Astrocyte of the spinal cord (primary cell): ENCODE results near the gene COL6A1.

Experiments used
- DNase-seq: peaks from one replicate; pipeline ENCODE4 v3.0.0; 2011; ENCODE audit warnings: low read depth, low spot score
- H3K4me3 ChIP-seq: 2 replicates; pipeline ENCODE4 v1.5.1; 2011; ENCODE audit warnings: low read depth, mild to moderate bottlenecking, low read length, moderate library complexity
- CTCF ChIP-seq: IDR thresholded peaks from 2 replicates; pipeline ENCODE4 v1.5.1; 2012; ENCODE audit warnings: low read depth, mild to moderate bottlenecking, low read length, inconsistent platforms
- in situ Hi-C: cut with HindIII; loops from 2 replicates; pipeline ENCODE4 v1.10.0; 2017; ENCODE audit warnings: low sequenced_read_pairs

Gene COL6A1

GRCh38 chr21:46054031-46054430 lies 72.5 kb downstream of the COL6A1 start:
- no peak overlapping the region for H3K4me3 ChIP-seq
- DNase-seq, result no peak
- in situ Hi-C loops, result no loop called here
- no peak for TF ChIP-seq CTCF

- H3K4me3 ChIP-seq, result no peak overlapping the region
- no peak for TF ChIP-seq CTCF
- in situ Hi-C loops, result no loop called here
- peak; percentile 30 for DNase-seq
These were observed 72.9 kb downstream of the COL6A1 start for GRCh38 chr21:46054451-46054881.
